OCI-LY3 (cell line): ENCODE measurements around the gene SCART1.

ENCODE experiments used
- H2AFZ ChIP-seq: fragments of 200-600, 300-600 bp; shearing (Covaris generic); 2 replicates; pipeline ENCODE4 v1.6.0; 2014; ENCODE audit warnings: antibody characterized with exemption, low read depth, low read length
- H3K27ac ChIP-seq: fragments of 200-600, 300-600 bp; sonication (generic); 2 replicates; pipeline ENCODE4 v1.5.1; 2014; ENCODE audit warnings: mild to moderate bottlenecking, low read length, moderate library complexity, mixed read lengths
- H3K27me3 ChIP-seq: fragments of 200-600, 300-600 bp; sonication (generic); 2 replicates; pipeline ENCODE4 v1.6.1; 2014; ENCODE audit warnings: low read depth, low read length, mixed read lengths
- H3K36me3 ChIP-seq: fragments of 200-600, 300-600 bp; sonication (generic); replicated peaks from 2 replicates; pipeline ENCODE3; 2014; ENCODE audit warnings: low read depth, low read length, mixed read lengths
- H3K4me1 ChIP-seq: fragments of 300-600, 200-600 bp; sonication (generic); 2 replicates; pipeline ENCODE4 v1.6.1; 2014; ENCODE audit warnings: low read length, mixed read lengths
- H3K4me2 ChIP-seq: fragments of 200-600, 300-600 bp; sonication (generic); 2 replicates; pipeline ENCODE4 v1.6.1; 2014; ENCODE audit warnings: low read length, mixed read lengths
- H3K4me3 ChIP-seq: fragments of 300-600, 200-600 bp; sonication (generic); 2 replicates; pipeline ENCODE4 v1.5.1; 2014; ENCODE audit warnings: antibody characterized with exemption, mild to moderate bottlenecking, low read length, moderate library complexity
- H3K79me2 ChIP-seq: fragments of 300-600, 200-600 bp; shearing (Covaris generic); 2 replicates; pipeline ENCODE4 v1.6.1; 2014; ENCODE audit warnings: mild to moderate bottlenecking, low read length, mixed read lengths
- H3K9ac ChIP-seq: fragments of 300-600, 200-600 bp; shearing (Covaris generic); 2 replicates; pipeline ENCODE4 v1.6.0; 2014; ENCODE audit warnings: mild to moderate bottlenecking, low read length, moderate library complexity
- H3K9me3 ChIP-seq: fragments of 200-600, 300-600 bp; shearing (Covaris generic); 2 replicates; pipeline ENCODE4 v1.6.1; 2014; ENCODE audit warnings: low read length, mixed read lengths; ENCODE audit not compliant: insufficient read depth
- H4K20me1 ChIP-seq: fragments of 200-600, 300-600 bp; sonication (generic); 2 replicates; pipeline ENCODE4 v1.6.1; 2016; ENCODE audit warnings: low read length, mixed read lengths; ENCODE audit not compliant: insufficient read depth
- EZH2phosphoT487 ChIP-seq: fragments of 200-600 bp; shearing (Covaris generic); IDR thresholded peaks from 2 replicates; pipeline ENCODE4 v1.6.1; 2018; ENCODE audit warnings: antibody characterized with exemption, mixed run types, low read depth
- TF ChIP-seq, protein P1 (sequence below): fragments of 200-600, 300-600 bp; sonication (generic); IDR thresholded peaks from 2 replicates; pipeline ENCODE4 v1.5.1; 2014; ENCODE audit warnings: antibody characterized with exemption, low read length, low read depth

Gene SCART1

GRCh38 chr10:133419211-133419950, 34.4 kb upstream of the SCART1 start:
- no peak overlapping the region for H3K27ac ChIP-seq
- no peak overlapping the region for H3K4me2 ChIP-seq
- no peaks in the 10 kb centered on the region for H3K27me3 ChIP-seq
- TF ChIP-seq, protein P1, sequence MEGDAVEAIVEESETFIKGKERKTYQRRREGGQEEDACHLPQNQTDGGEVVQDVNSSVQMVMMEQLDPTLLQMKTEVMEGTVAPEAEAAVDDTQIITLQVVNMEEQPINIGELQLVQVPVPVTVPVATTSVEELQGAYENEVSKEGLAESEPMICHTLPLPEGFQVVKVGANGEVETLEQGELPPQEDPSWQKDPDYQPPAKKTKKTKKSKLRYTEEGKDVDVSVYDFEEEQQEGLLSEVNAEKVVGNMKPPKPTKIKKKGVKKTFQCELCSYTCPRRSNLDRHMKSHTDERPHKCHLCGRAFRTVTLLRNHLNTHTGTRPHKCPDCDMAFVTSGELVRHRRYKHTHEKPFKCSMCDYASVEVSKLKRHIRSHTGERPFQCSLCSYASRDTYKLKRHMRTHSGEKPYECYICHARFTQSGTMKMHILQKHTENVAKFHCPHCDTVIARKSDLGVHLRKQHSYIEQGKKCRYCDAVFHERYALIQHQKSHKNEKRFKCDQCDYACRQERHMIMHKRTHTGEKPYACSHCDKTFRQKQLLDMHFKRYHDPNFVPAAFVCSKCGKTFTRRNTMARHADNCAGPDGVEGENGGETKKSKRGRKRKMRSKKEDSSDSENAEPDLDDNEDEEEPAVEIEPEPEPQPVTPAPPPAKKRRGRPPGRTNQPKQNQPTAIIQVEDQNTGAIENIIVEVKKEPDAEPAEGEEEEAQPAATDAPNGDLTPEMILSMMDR, result no peak
- no peak for TF ChIP-seq EZH2phosphoT487
- H2AFZ ChIP-seq, result no peak overlapping the region
- no peak overlapping the region for H3K9ac ChIP-seq
- no peak overlapping the region for H3K4me3 ChIP-seq
- no peaks in the 10 kb centered on the region for H3K4me1 ChIP-seq
- no peaks in the 10 kb centered on the region for H4K20me1 ChIP-seq
- no peaks in the 10 kb centered on the region for H3K79me2 ChIP-seq
- no peaks in the 10 kb centered on the region for H3K9me3 ChIP-seq
- peaks cover 16% of the 10 kb centered on the region for H3K36me3 ChIP-seq

GRCh38 chr10:133420028-133420427, 33.7 kb upstream of the SCART1 start:
- no peaks in the 10 kb centered on the region for H3K4me1 ChIP-seq
- no peak overlapping the region for H3K4me2 ChIP-seq
- H3K27ac ChIP-seq, result no peak overlapping the region
- no peaks in the 10 kb centered on the region for H4K20me1 ChIP-seq
- TF ChIP-seq, protein P1, result no peak
- no peak for TF ChIP-seq EZH2phosphoT487
- no peaks in the 10 kb centered on the region for H3K79me2 ChIP-seq
- H3K36me3 ChIP-seq, result peaks cover 16% of the 10 kb centered on the region
- no peaks in the 10 kb centered on the region for H3K9me3 ChIP-seq
- no peak overlapping the region for H3K4me3 ChIP-seq
- H2AFZ ChIP-seq, result no peak overlapping the region
- H3K27me3 ChIP-seq, result no peaks in the 10 kb centered on the region
- no peak overlapping the region for H3K9ac ChIP-seq

- Histone ChIP-seq H3K4me1 (no peaks in the 10 kb centered on the region), H2AFZ (no peak overlapping the region), H3K9me3 (no peaks in the 10 kb centered on the region), H3K9ac (no peak overlapping the region), H3K27ac (no peak overlapping the region), H3K4me3 (no peak overlapping the region), H3K36me3 (peaks cover 11% of the 10 kb centered on the region), H3K4me2 (no peak overlapping the region), H4K20me1 (no peaks in the 10 kb centered on the region), H3K79me2 (no peaks in the 10 kb centered on the region), H3K27me3 (no peaks in the 10 kb centered on the region)
- no peak for TF ChIP-seq EZH2phosphoT487
- TF ChIP-seq, protein P1, result no peak
These were observed 33.2 kb upstream of the SCART1 start for GRCh38 chr10:133420579-133420978.

- Histone ChIP-seq H2AFZ (no peak overlapping the region), H3K9ac (no peak overlapping the region), H3K4me1 (no peaks in the 10 kb centered on the region), H3K36me3 (peaks cover 5% of the 10 kb centered on the region), H3K4me2 (no peak overlapping the region), H3K79me2 (no peaks in the 10 kb centered on the region), H4K20me1 (no peaks in the 10 kb centered on the region), H3K4me3 (no peak overlapping the region), H3K27me3 (no peaks in the 10 kb centered on the region), H3K27ac (no peak overlapping the region), H3K9me3 (no peaks in the 10 kb centered on the region)
- TF ChIP-seq, protein P1, result no peak
- no peak for TF ChIP-seq EZH2phosphoT487
These were observed 32.2 kb upstream of the SCART1 start for GRCh38 chr10:133421336-133422222.
